ENCODE data around the gene EIF2S1.
"Not testable (repeated sequence)": the region's sequence is repeated elsewhere in the genome, so short reads cannot be mapped to it uniquely, and the experiment has no call there.

Gene EIF2S1

GRCh38 chr14:67413806-67414769 is 54.0 kb downstream of the EIF2S1 start:
- peaks cover 28% of the 10 kb centered on the region; the same call in 1 of the 2 replicates for H3K4me1 ChIP-seq (ENCODE audit: control insufficient read depth, insufficient read depth, low read length)
- no peak overlapping the region for H3K9ac ChIP-seq (ENCODE audit: low read length)
- H3K9me3 ChIP-seq (ENCODE audit: control insufficient read depth, insufficient read depth, low read depth, low read length) = no peaks in the 10 kb centered on the region
- H3K27ac ChIP-seq (ENCODE audit: low read depth, low read length) = no peak overlapping the region; the same call in 1 of the 2 replicates
- no peaks in the 10 kb centered on the region for H3K36me3 ChIP-seq (ENCODE audit: control insufficient read depth, insufficient read depth, low read length)
- H3K27me3 ChIP-seq (ENCODE audit: control insufficient read depth, insufficient read depth, low read length) = peaks cover 20% of the 10 kb centered on the region
- no peak overlapping the region for H3K4me3 ChIP-seq (ENCODE audit: low read depth, low read length)

- not testable (repeated sequence) for H3K4me3 ChIP-seq (ENCODE audit: low read depth, low read length); H3K36me3 ChIP-seq (ENCODE audit: control insufficient read depth, insufficient read depth, low read length); H3K9ac ChIP-seq (ENCODE audit: low read length); H3K9me3 ChIP-seq (ENCODE audit: control insufficient read depth, insufficient read depth, low read depth, low read length); H3K27ac ChIP-seq (ENCODE audit: low read depth, low read length)
- Histone ChIP-seq H3K4me1 (ENCODE audit: control insufficient read depth, insufficient read depth, low read length) (peaks cover 20% of the 10 kb centered on the region; the same call in 1 of the 2 replicates), H3K27me3 (ENCODE audit: control insufficient read depth, insufficient read depth, low read length) (peaks cover 20% of the 10 kb centered on the region)
Observed at GRCh38 chr14:67415610-67416009, 55.5 kb downstream of the EIF2S1 start.

GRCh38 chr14:67416085-67416484 is 56.0 kb downstream of the EIF2S1 start:
- no peak overlapping the region for H3K4me3 ChIP-seq (ENCODE audit: low read depth, low read length)
- no peak overlapping the region for H3K27ac ChIP-seq (ENCODE audit: low read depth, low read length)
- H3K36me3 ChIP-seq (ENCODE audit: control insufficient read depth, insufficient read depth, low read length) = no peaks in the 10 kb centered on the region
- H3K9ac ChIP-seq (ENCODE audit: low read length) = no peak overlapping the region
- peaks cover 20% of the 10 kb centered on the region; the same call in 1 of the 2 replicates for H3K4me1 ChIP-seq (ENCODE audit: control insufficient read depth, insufficient read depth, low read length)
- no peaks in the 10 kb centered on the region for H3K9me3 ChIP-seq (ENCODE audit: control insufficient read depth, insufficient read depth, low read depth, low read length)
- peaks cover 20% of the 10 kb centered on the region for H3K27me3 ChIP-seq (ENCODE audit: control insufficient read depth, insufficient read depth, low read length)

- H3K27ac ChIP-seq (ENCODE audit: low read depth, low read length) = no peak overlapping the region
- no peak overlapping the region for H3K9ac ChIP-seq (ENCODE audit: low read length)
- H3K4me1 ChIP-seq (ENCODE audit: control insufficient read depth, insufficient read depth, low read length) = peaks cover 20% of the 10 kb centered on the region; the same call in 1 of the 2 replicates
- H3K9me3 ChIP-seq (ENCODE audit: control insufficient read depth, insufficient read depth, low read depth, low read length) = no peaks in the 10 kb centered on the region
- no peak overlapping the region for H3K4me3 ChIP-seq (ENCODE audit: low read depth, low read length)
- H3K27me3 ChIP-seq (ENCODE audit: control insufficient read depth, insufficient read depth, low read length) = peaks cover 12% of the 10 kb centered on the region
- no peaks in the 10 kb centered on the region for H3K36me3 ChIP-seq (ENCODE audit: control insufficient read depth, insufficient read depth, low read length)
Observed at GRCh38 chr14:67416810-67417209, 56.7 kb downstream of the EIF2S1 start.

- Histone ChIP-seq H3K9me3 (ENCODE audit: control insufficient read depth, insufficient read depth, low read depth, low read length) (no peaks in the 10 kb centered on the region), H3K9ac (ENCODE audit: low read length) (no peak overlapping the region), H3K27me3 (ENCODE audit: control insufficient read depth, insufficient read depth, low read length) (peaks cover 4% of the 10 kb centered on the region; the same call in 1 of the 2 replicates), H3K36me3 (ENCODE audit: control insufficient read depth, insufficient read depth, low read length) (no peaks in the 10 kb centered on the region), H3K27ac (ENCODE audit: low read depth, low read length) (no peak overlapping the region), H3K4me1 (ENCODE audit: control insufficient read depth, insufficient read depth, low read length) (peaks cover 20% of the 10 kb centered on the region; the same call in 1 of the 2 replicates), H3K4me3 (ENCODE audit: low read depth, low read length) (no peak overlapping the region)
Observed at GRCh38 chr14:67417633-67418032, 57.5 kb downstream of the EIF2S1 start.

- no peak overlapping the region for H3K9ac ChIP-seq (ENCODE audit: low read length)
Observed at GRCh38 chr14:67418401-67419191, 58.5 kb downstream of the EIF2S1 start.

GRCh38 chr14:67420102-67420739 is 60.1 kb downstream of the EIF2S1 start:
- no peaks in the 10 kb centered on the region for H3K27me3 ChIP-seq (ENCODE audit: control insufficient read depth, insufficient read depth, low read length)
- H3K9me3 ChIP-seq (ENCODE audit: control insufficient read depth, insufficient read depth, low read depth, low read length) = no peaks in the 10 kb centered on the region
- H3K36me3 ChIP-seq (ENCODE audit: control insufficient read depth, insufficient read depth, low read length) = no peaks in the 10 kb centered on the region
- H3K4me3 ChIP-seq (ENCODE audit: low read depth, low read length) = no peak overlapping the region
- H3K9ac ChIP-seq (ENCODE audit: low read length) = no peak overlapping the region
- no peak overlapping the region for H3K27ac ChIP-seq (ENCODE audit: low read depth, low read length)
- peaks cover 9% of the 10 kb centered on the region; the same call in 1 of the 2 replicates for H3K4me1 ChIP-seq (ENCODE audit: control insufficient read depth, insufficient read depth, low read length)

More at GRCh38 chr14:67418401-67419191, 58.5 kb downstream of the EIF2S1 start:
- Histone ChIP-seq H3K36me3 (ENCODE audit: control insufficient read depth, insufficient read depth, low read length) (no peaks in the 10 kb centered on the region), H3K4me3 (ENCODE audit: low read depth, low read length) (no peak overlapping the region), H3K9me3 (ENCODE audit: control insufficient read depth, insufficient read depth, low read depth, low read length) (no peaks in the 10 kb centered on the region), H3K4me1 (ENCODE audit: control insufficient read depth, insufficient read depth, low read length) (peaks cover 20% of the 10 kb centered on the region; the same call in 1 of the 2 replicates), H3K27ac (ENCODE audit: low read depth, low read length) (no peak overlapping the region), H3K27me3 (ENCODE audit: control insufficient read depth, insufficient read depth, low read length) (no peaks in the 10 kb centered on the region)

GRCh38 chr14:67421356-67422224 is 61.5 kb downstream of the EIF2S1 start:
- Histone ChIP-seq H3K36me3 (ENCODE audit: control insufficient read depth, insufficient read depth, low read length) (no peaks in the 10 kb centered on the region), H3K9me3 (ENCODE audit: control insufficient read depth, insufficient read depth, low read depth, low read length) (no peaks in the 10 kb centered on the region), H3K27me3 (ENCODE audit: control insufficient read depth, insufficient read depth, low read length) (no peaks in the 10 kb centered on the region), H3K4me1 (ENCODE audit: control insufficient read depth, insufficient read depth, low read length) (peaks cover 9% of the 10 kb centered on the region; the same call in 1 of the 2 replicates), H3K4me3 (ENCODE audit: low read depth, low read length) (no peak overlapping the region), H3K9ac (ENCODE audit: low read length) (no peak overlapping the region), H3K27ac (ENCODE audit: low read depth, low read length) (no peak overlapping the region)

- Histone ChIP-seq H3K36me3 (ENCODE audit: control insufficient read depth, insufficient read depth, low read length) (no peaks in the 10 kb centered on the region), H3K9me3 (ENCODE audit: control insufficient read depth, insufficient read depth, low read depth, low read length) (no peaks in the 10 kb centered on the region), H3K9ac (ENCODE audit: low read length) (no peak overlapping the region), H3K27ac (ENCODE audit: low read depth, low read length) (no peak overlapping the region), H3K27me3 (ENCODE audit: control insufficient read depth, insufficient read depth, low read length) (no peaks in the 10 kb centered on the region), H3K4me3 (ENCODE audit: low read depth, low read length) (no peak overlapping the region), H3K4me1 (ENCODE audit: control insufficient read depth, insufficient read depth, low read length) (peaks cover 20% of the 10 kb centered on the region; the same call in 1 of the 2 replicates)
Observed at GRCh38 chr14:67423424-67423823, 63.3 kb downstream of the EIF2S1 start.

- Histone ChIP-seq H3K9me3 (ENCODE audit: control insufficient read depth, insufficient read depth, low read depth, low read length) (no peaks in the 10 kb centered on the region), H3K4me1 (ENCODE audit: control insufficient read depth, insufficient read depth, low read length) (peaks cover 17% of the 10 kb centered on the region; the same call in 1 of the 2 replicates), H3K36me3 (ENCODE audit: control insufficient read depth, insufficient read depth, low read length) (no peaks in the 10 kb centered on the region)
Observed at GRCh38 chr14:67424539-67424938, 64.4 kb downstream of the EIF2S1 start.

More at GRCh38 chr14:67424539-67424938, 64.4 kb downstream of the EIF2S1 start:
- Histone ChIP-seq H3K27ac (ENCODE audit: low read depth, low read length) (no peak overlapping the region), H3K27me3 (ENCODE audit: control insufficient read depth, insufficient read depth, low read length) (no peaks in the 10 kb centered on the region), H3K9ac (ENCODE audit: low read length) (no peak overlapping the region), H3K4me3 (ENCODE audit: low read depth, low read length) (no peak overlapping the region)
